Astrocyte of the cerebellum (primary cell): ENCODE results near the gene CER1.
A peak's percentile ranks its signal among the peaks of the same experiment; 100 is the strongest.

Experiments used
- DNase-seq: peaks from one replicate; pipeline ENCODE4 v3.0.0-alpha.2; 2011; ENCODE audit warnings: low read depth
- H3K4me3 ChIP-seq: 2 replicates; pipeline ENCODE4 v1.5.1; 2011; ENCODE audit warnings: mild to moderate bottlenecking, low read depth, low read length, moderate library complexity
- in situ Hi-C: cut with HindIII; loops from 2 replicates; pipeline ENCODE4 v1.10.0; 2017; ENCODE audit warnings: low sequenced_read_pairs
- TF ChIP-seq, protein P1 (sequence below): IDR thresholded peaks from 2 replicates; pipeline ENCODE4 v1.5.1; 2012; ENCODE audit warnings: low read length, low read depth, moderate library complexity, mild to moderate bottlenecking; ENCODE audit errors: missing control alignments

CER1 gene

DNA sequence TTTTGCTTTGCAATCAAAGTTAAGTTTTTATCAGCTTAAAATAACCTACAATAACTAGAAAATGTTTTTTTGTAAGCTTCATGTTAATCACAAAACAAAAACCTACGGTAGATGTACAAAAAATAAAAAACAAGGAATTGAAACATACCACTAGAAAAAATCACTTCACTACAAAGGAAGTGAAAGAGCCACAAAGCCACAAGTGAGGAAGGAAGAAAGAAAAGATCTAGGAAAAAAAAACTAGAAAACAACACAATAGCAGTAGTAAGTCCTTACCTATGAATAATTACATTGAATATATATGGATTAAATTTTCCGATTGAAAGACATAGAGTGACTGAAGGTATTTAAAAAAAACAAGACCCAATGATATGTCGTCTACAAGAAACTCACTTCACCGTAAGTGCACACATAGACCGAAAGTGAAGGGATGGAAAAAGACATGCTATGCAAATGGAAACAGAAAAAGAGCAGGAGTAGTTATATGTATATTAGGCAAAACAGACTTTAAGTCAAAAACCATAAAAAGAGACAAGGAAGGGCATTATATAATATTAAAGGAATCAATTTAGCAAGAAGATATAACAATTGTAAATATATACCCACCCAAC is 15.9 kb downstream of the CER1 start:
- TF ChIP-seq, protein P1, sequence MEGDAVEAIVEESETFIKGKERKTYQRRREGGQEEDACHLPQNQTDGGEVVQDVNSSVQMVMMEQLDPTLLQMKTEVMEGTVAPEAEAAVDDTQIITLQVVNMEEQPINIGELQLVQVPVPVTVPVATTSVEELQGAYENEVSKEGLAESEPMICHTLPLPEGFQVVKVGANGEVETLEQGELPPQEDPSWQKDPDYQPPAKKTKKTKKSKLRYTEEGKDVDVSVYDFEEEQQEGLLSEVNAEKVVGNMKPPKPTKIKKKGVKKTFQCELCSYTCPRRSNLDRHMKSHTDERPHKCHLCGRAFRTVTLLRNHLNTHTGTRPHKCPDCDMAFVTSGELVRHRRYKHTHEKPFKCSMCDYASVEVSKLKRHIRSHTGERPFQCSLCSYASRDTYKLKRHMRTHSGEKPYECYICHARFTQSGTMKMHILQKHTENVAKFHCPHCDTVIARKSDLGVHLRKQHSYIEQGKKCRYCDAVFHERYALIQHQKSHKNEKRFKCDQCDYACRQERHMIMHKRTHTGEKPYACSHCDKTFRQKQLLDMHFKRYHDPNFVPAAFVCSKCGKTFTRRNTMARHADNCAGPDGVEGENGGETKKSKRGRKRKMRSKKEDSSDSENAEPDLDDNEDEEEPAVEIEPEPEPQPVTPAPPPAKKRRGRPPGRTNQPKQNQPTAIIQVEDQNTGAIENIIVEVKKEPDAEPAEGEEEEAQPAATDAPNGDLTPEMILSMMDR = no peak
- in situ Hi-C loops = no loop called here
- no peak overlapping the region for H3K4me3 ChIP-seq
- no peak for DNase-seq

DNA sequence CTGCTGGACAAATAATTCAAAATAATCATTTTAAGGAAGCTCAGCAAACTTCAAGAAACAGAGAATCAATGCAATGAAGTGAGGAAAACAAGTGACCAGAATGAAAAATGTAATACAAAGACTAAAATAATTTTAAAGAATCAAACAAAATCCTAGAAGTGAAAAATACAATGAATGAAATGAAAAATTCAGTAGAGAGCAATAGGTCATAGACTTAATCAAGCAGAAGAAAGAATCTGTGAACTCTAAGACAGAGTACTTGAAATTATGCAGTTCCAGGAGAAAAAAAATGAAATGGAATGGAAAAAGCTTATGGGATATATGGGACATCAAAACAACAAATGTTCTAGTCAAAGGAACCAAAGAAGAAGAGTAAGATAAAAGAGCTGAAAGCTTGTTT is 17.5 kb downstream of the CER1 start:
- in situ Hi-C loops = no loop called here
- TF ChIP-seq, protein P1 = no peak

DNA sequence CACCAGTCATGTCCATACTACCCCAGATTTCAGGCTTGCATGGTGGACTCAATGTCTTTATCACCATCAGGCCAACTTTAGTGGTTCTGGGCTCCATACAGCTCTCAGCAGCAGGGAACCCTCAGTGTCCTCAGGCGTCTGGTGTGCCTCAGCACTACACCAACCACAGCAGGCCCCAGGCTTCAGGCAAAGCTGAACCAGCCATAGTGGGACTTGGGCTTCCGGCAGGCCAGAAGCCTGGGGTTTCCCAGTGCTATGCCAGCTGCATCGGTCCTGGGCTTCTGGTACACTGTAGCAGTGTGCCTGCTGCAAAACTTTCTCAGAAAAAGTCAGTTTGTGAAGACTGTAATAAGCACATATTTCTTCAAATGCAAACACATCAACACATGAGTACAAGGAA is 18.3 kb downstream of the CER1 start:
- TF ChIP-seq, protein P1 = no peak
- no peak for DNase-seq
- H3K4me3 ChIP-seq = no peak overlapping the region
- in situ Hi-C loops = no loop called here

More for the DNA sequence above, 17.5 kb downstream of the CER1 start:
- H3K4me3 ChIP-seq = no peak overlapping the region
- DNase-seq = no peak

DNA sequence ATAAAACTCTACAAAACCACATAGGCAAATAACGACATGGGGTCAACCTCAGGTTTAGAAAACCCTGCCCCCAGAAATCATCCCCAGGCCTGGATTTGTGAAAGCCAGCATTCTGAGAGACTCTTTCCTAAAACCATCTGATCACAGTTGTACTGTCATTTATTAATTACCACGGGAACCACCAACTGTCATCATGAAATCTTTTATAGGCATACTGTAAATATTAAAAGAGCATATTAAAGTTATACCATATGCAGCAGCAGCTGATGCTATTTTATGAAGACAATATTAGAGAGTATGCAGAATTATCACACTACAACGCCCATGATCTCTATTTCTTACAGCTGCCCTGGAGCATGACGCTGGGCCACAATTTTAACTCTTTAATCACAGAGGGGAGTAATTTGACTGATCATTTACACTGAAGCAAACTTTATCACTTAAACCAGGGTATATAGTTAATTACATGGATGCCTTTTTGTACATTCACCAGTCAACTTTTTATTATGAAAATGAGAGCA is 20.3 kb downstream of the CER1 start:
- TF ChIP-seq, protein P1 = no peak
- no peak overlapping the region for H3K4me3 ChIP-seq
- in situ Hi-C loops = no loop called here
- no peak for DNase-seq

DNA sequence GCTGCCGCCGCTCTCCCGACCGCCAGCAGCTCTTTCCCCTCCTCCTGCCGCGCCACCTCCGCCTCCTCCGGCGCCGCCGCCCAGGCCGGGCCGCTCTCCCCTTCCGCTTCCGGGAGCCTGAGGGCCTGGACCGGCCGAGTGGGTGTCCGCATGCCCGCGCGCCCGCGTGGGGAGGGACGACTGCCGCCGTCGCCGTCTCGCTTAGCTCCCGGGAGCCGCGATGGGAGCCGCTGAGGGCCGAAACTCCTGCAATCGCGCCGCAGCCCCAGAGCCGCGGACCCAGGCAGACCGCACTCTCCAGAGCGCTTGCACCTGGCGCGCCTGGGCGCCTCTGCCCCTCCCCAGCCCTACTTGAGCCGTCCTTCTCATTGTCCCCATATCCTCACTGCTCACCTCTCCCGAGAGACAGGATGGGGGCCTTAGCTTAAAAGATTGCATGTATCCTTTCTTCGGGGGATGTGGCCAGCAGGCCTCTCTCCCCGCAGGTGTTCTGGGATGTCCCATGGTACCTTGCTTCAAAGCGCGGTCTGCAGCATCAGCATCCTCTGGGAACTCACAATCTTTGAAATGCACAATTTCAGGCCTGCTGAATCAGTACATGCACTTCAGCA is 29.2 kb downstream of the CER1 start, which contains the start of gene ZDHHC21:
ZDHHC21 (minus strand) TSS at position 182 of the 611 bp plus-strand sequence. CDS start 19,092 bp downstream, outside the sequence.
- DNase-seq = no peak
- TF ChIP-seq, protein P1 = no peak
- in situ Hi-C loops = no loop called here
- peak within 1 kb of the TSS; percentile 64 for H3K4me3 ChIP-seq

DNA sequence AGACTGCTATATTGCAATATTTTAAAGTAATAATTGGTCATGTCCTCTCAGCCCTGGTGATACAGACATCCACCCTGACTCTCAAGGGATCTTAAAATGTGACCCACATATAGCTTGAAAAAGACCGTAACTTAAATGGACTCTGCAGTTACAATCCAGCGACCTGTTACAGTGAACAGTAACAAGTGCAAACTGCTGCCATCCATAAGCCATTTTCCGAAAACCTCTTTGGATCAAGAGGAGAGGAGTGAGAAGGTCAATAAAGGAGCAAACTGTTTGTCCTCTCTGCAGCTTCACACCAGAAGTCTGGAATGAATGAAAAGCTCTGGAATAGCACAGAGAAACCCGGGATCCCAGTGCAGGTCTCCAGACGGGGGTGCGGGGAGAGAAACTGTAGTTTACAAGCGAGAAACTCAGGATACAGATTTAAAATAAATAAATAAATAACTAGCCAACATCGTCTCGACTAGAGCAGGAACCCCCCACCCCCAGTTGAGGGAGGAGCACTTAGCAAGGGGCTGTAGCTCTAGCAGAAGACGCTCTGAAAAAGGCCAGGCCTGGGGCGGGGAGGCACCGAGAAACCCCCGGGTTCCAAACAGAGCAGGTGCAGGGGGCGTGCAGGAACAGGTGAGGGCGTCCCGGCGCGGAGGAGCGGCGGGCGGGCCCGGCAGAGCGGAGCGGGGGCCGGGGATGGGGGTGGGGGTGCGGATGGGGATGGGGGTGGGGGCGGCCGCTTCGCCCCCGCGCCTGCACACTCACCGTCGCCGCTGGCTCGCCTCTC is 29.9 kb downstream of the CER1 start:
- TF ChIP-seq, protein P1 = no peak
- H3K4me3 ChIP-seq = peak overlapping the region; percentile 64
- DNase-seq = no peak
- in situ Hi-C loops = no loop called here
